H1 (cell line): ENCODE results near the gene NOL4L.

Source experiments
- BACH1 ChIP-seq: IDR thresholded peaks from 2 replicates; pipeline ENCODE4 v1.6.1; 2012; ENCODE audit warnings: low read length, improper control_type of control experiment
- POLR2A ChIP-seq, 2 experiments: IDR thresholded peaks; 1 replicate in 1 of 2; 2 replicates in 1 of 2; pipeline ENCODE4 v1.6.1; 2011; ENCODE audit warnings: low read depth in 2 of 2, low read length in 2 of 2, mild to moderate bottlenecking in 2 of 2; ENCODE audit errors: control extremely low read depth in 1 of 2
- TAF1 ChIP-seq: IDR thresholded peaks from 2 replicates; pipeline ENCODE4 v1.6.1; 2011; ENCODE audit warnings: mild to moderate bottlenecking, low read depth, low read length
- TF ChIP-seq, protein P1 (sequence below), 3 experiments: IDR thresholded peaks; 1 replicate in 2 of 3; 2 replicates in 1 of 3; pipeline versions ENCODE4 v1.5.1 to v1.6.1; 2011; ENCODE audit warnings: low read length in 3 of 3, mild to moderate bottlenecking in 3 of 3, inconsistent platforms in 2 of 3, low read depth in 1 of 3, moderate library complexity in 1 of 3; ENCODE audit not compliant: insufficient read depth in 1 of 3; ENCODE audit errors: control extremely low read depth in 1 of 3

DNA sequence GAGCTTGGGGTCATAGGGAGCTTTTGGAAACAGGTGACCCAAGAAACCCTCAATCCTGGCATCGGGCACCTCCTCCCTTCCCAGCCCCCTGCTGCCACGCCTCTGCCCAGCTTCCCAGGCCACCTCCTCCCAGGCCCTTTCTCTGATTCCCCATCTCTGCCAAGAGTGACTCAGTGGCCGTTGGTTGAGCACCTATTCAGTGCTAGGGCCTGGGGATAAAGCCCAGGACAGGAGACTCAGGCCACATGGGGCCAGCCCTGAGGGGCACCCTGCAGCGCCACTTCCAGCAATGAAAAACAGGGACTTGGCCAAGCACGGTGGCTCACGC is 116.9 kb downstream of the NOL4L start:
- TF ChIP-seq, protein P1, sequence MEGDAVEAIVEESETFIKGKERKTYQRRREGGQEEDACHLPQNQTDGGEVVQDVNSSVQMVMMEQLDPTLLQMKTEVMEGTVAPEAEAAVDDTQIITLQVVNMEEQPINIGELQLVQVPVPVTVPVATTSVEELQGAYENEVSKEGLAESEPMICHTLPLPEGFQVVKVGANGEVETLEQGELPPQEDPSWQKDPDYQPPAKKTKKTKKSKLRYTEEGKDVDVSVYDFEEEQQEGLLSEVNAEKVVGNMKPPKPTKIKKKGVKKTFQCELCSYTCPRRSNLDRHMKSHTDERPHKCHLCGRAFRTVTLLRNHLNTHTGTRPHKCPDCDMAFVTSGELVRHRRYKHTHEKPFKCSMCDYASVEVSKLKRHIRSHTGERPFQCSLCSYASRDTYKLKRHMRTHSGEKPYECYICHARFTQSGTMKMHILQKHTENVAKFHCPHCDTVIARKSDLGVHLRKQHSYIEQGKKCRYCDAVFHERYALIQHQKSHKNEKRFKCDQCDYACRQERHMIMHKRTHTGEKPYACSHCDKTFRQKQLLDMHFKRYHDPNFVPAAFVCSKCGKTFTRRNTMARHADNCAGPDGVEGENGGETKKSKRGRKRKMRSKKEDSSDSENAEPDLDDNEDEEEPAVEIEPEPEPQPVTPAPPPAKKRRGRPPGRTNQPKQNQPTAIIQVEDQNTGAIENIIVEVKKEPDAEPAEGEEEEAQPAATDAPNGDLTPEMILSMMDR (IDR thresholded peaks at IDR 0.05; ENCODE audit: control extremely low read depth in 1 of 3, insufficient read depth in 1 of 3, low read depth in 1 of 3, low read length in 3 of 3) = no peak
- TF ChIP-seq BACH1 (no peak), POLR2A (IDR thresholded peaks at IDR 0.05; ENCODE audit: control extremely low read depth in 1 of 2, low read depth in 2 of 2, low read length in 2 of 2) (no peak), TAF1 (no peak)
